ENCODE measurements around the gene THEM5. TPM values are rescaled to one million over a fixed set of nuclear protein-coding genes. Genes with fewer than 3 reads are reported as not detected.
"Not testable (repeated sequence)": the region's sequence is repeated elsewhere in the genome, so short reads cannot be mapped to it uniquely, and the experiment has no call there.

THEM5 gene
- total RNA-seq, 4 donors from 2014 or later = not detected

GRCh38 chr1:151885479-151885878 lies 32.0 kb upstream of the THEM5 start:
- no peaks in the 10 kb centered on the region for H3K27me3 ChIP-seq
- 85 to 88% methylated on average over 1 of the region's 1 CpG for whole genome bisulfite sequencing, 2 donors
- no peaks in the 10 kb centered on the region for H3K36me3 ChIP-seq
- no peak overlapping the region for H3K27ac ChIP-seq
- TF ChIP-seq POLR2A (IDR thresholded peaks at IDR 0.05) (no peak), CTCF (IDR thresholded peaks at IDR 0.05) (no peak)
- H3K4me3 ChIP-seq (replicated peaks in 1 of 3) = no peak overlapping the region
- no peak for DNase-seq
- no peaks in the 10 kb centered on the region for H3K9me3 ChIP-seq
- intact Hi-C loops (cut with DNase I) = no loop called here
- H3K4me1 ChIP-seq = no peaks in the 10 kb centered on the region

- not testable (repeated sequence) for H3K4me1 ChIP-seq
Observed at GRCh38 chr1:151884879-151885278, 31.4 kb upstream of the THEM5 start.

GRCh38 chr1:151884445-151884844 lies 30.9 kb upstream of the THEM5 start:
- H3K9me3 ChIP-seq; H3K4me3 ChIP-seq (replicated peaks in 1 of 3); H3K27me3 ChIP-seq; DNase-seq; H3K27ac ChIP-seq; H3K4me1 ChIP-seq; H3K36me3 ChIP-seq; intact Hi-C loops (cut with DNase I): not testable (repeated sequence)
- WGBS, 2 donors = 96 to 98% methylated on average over 3 of the region's 3 CpGs

More at GRCh38 chr1:151884879-151885278, 31.4 kb upstream of the THEM5 start:
- H3K9me3 ChIP-seq; DNase-seq; intact Hi-C loops (cut with DNase I); H3K4me3 ChIP-seq (replicated peaks in 1 of 3); H3K36me3 ChIP-seq; H3K27me3 ChIP-seq; H3K27ac ChIP-seq: not testable (repeated sequence)
- 96% methylated on average over 5 of the region's 5 CpGs for WGBS, 2 donors

GRCh38 chr1:151883898-151884297 lies 30.4 kb upstream of the THEM5 start:
- 94 to 99% methylated on average over 4 of the region's 4 CpGs for WGBS, 2 donors
- H3K4me3 ChIP-seq (replicated peaks in 1 of 3); H3K36me3 ChIP-seq; H3K27me3 ChIP-seq; DNase-seq; intact Hi-C loops (cut with DNase I); H3K27ac ChIP-seq; H3K9me3 ChIP-seq; H3K4me1 ChIP-seq: not testable (repeated sequence)

GRCh38 chr1:151882918-151883317 lies 29.4 kb upstream of the THEM5 start:
- H3K4me3 ChIP-seq (replicated peaks in 1 of 3); H3K27me3 ChIP-seq; H3K36me3 ChIP-seq; H3K4me1 ChIP-seq; intact Hi-C loops (cut with DNase I); DNase-seq; H3K9me3 ChIP-seq; H3K27ac ChIP-seq: not testable (repeated sequence)
- WGBS, 2 donors = 92 to 95% methylated on average over 5 of the region's 5 CpGs

GRCh38 chr1:151882466-151882865 lies 29.0 kb upstream of the THEM5 start:
- TF ChIP-seq CTCF (IDR thresholded peaks at IDR 0.05) (no peak), POLR2A (IDR thresholded peaks at IDR 0.05) (no peak)
- H3K9me3 ChIP-seq = no peaks in the 10 kb centered on the region
- WGBS, 2 donors = 95% methylated on average over 2 of the region's 2 CpGs
- H3K27me3 ChIP-seq = no peaks in the 10 kb centered on the region
- H3K36me3 ChIP-seq = no peaks in the 10 kb centered on the region
- H3K4me1 ChIP-seq = no peaks in the 10 kb centered on the region
- no peak for DNase-seq
- no peak overlapping the region for H3K4me3 ChIP-seq (replicated peaks in 1 of 3)
- intact Hi-C loops (cut with DNase I) = no loop called here
- H3K27ac ChIP-seq = no peak overlapping the region

- 49 to 50% methylated on average over 2 of the region's 2 CpGs for WGBS, 2 donors
- TF ChIP-seq POLR2A (IDR thresholded peaks at IDR 0.05) = no peak
- no peak for TF ChIP-seq CTCF (IDR thresholded peaks at IDR 0.05)
- Histone ChIP-seq H3K9me3 (no peaks in the 10 kb centered on the region), H3K4me1 (no peaks in the 10 kb centered on the region), H3K27ac (no peak overlapping the region), H3K36me3 (no peaks in the 10 kb centered on the region), H3K4me3 (replicated peaks in 1 of 3) (no peak overlapping the region), H3K27me3 (no peaks in the 10 kb centered on the region)
- intact Hi-C loops (cut with DNase I) = no loop called here
- DNase-seq = no peak
Observed at GRCh38 chr1:151881479-151881878, 28.0 kb upstream of the THEM5 start.
